Activated naive CD8-positive, alpha-beta T cell treated with anti-CD3 and anti-CD28 coated beads for 36 hours (primary cell): ENCODE data around the gene CDO1. TPM values are rescaled to one million over a fixed set of nuclear protein-coding genes. Genes with fewer than 3 reads are reported as not detected.
"Not testable (repeated sequence)": the region's sequence is repeated elsewhere in the genome, so short reads cannot be mapped to it uniquely, and the experiment has no call there.

Experiments used
- DNase-seq: peaks from one replicate; pipeline ENCODE4 v3.0.0; 2021
- H3K27ac Mint-ChIP-seq: one replicate; pipeline ENCODE4 v1.8.0; 2022; ENCODE audit warnings: mild to moderate bottlenecking, moderate library complexity, mixed read lengths
- H3K27me3 Mint-ChIP-seq: one replicate; pipeline ENCODE4 v1.8.0; 2022; ENCODE audit warnings: mild to moderate bottlenecking, mixed read lengths
- H3K36me3 Mint-ChIP-seq: one replicate; pipeline ENCODE4 v1.8.0; 2021; ENCODE audit warnings: mild to moderate bottlenecking, mixed read lengths
- H3K4me1 Mint-ChIP-seq: one replicate; pipeline ENCODE4 v1.8.0; 2021; ENCODE audit warnings: mixed read lengths
- H3K4me3 Mint-ChIP-seq: one replicate; pipeline ENCODE4 v1.8.0; 2022; ENCODE audit warnings: mild to moderate bottlenecking, moderate library complexity, mixed read lengths
- H3K9me3 Mint-ChIP-seq: one replicate; pipeline ENCODE4 v1.8.0; 2022; ENCODE audit warnings: mixed read lengths
- total RNA-seq, 2 experiments: library from RNA; stranded (reverse); gene quantifications; one replicate each; pipeline ENCODE4 v1.2.3, GENCODE V29; 2021

Gene CDO1
- total RNA-seq, 2 experiments from 2014 or later, result 0.37 to 0.56 TPM

DNA sequence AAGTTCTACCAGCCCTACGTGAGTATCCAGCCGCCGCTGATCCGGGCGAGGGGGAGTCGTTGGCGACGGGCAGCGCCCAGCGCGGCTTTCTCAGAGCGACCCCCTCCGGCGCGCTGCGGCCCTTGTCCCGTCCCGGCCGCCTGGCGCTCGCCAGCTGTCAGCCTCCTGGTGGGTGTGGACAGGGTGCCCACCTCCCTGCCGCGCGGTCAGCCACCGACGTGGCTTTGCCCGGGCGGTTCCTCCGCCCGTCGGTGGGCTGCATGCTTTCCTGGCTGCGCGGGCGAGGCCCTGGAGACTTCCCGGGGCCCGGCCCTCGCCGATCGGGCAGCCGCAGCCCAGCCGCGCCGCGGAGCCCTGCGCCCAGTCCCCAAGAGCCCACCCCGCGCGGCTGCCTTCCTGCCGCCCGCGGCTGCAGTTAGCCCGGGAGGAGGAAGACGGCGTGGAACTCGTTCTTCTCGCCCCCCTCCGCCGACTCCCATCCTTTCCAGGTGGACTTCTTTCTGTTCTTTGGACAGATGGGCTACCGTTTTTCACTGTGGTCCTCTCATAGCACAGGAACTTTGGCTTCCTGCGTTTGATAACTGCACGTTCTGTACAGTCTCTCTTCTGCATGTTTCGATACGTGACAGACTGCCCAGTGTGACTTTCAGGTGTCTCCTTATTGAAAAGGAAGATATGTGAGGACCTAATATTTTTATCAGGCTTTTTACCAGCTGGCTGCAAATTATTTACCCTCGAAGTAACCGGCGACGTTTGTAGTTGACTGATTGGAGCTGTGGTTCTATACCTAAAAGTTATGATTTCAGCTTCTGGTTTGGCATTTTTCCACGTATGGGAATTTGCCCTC lies 25.9 kb upstream of the CDO1 start:
- Mint-ChIP-seq H3K27ac (peak overlapping the region; percentile 90), H3K36me3 (peaks cover 9% of the 10 kb centered on the region), H3K9me3 (no peaks in the 10 kb centered on the region), H3K4me1 (peaks cover 49% of the 10 kb centered on the region), H3K4me3 (peak overlapping the region; percentile 95), H3K27me3 (no peaks in the 10 kb centered on the region)
- DNase-seq, result no peak

DNA sequence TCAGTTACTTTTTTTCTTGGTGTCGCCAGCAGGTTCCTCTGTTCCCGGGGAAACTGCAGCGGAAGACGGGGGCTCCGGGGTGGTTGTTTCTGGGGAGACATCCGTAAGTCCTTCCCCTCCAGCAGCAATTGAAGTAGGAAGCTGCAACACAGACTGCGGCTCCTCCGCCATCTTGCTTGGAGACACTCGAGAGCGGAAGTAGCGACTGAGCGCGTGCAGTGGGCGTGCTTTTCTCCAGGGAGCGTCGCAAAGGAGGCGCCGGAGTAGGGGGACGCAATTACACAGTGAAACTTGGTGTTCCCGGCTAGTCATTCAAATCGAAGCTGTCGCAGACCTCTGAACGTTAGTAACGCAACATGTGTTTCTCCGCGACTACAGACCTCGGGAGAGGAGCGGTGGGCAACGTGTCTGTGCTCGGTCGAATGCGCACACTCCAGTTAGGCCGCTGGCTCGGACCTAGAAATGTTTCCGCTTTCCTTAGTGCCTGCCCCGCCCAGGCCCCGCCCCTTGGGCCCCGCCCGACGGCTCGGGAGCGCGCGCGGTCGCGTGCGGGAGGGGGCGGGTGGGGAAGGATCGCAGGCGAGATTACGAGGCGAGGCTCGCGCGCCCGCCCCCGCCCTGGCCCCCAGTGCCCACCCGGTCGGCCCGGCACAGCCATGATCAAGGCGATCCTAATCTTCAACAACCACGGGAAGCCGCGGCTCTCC lies 25.1 kb upstream of the CDO1 start, which contains the start of the genes AP3S1 and ATG12:
AP3S1 (plus strand) TSS at position 554 of the 707 bp plus-strand sequence; CDS start at position 657, 103 bp downstream.
ATG12 (minus strand) TSS at position 184 of the 707 bp plus-strand sequence; CDS start at position 171, 13 bp downstream.
- Mint-ChIP-seq H3K9me3 (no peaks in the 10 kb centered on the region), H3K4me1 (peaks cover 48% of the 10 kb centered on the region), H3K36me3 (peaks cover 9% of the 10 kb centered on the region), H3K27ac (peak within 1 kb of the TSS; percentile 100), H3K4me3 (peak within 1 kb of the TSS; percentile 95), H3K27me3 (no peaks in the 10 kb centered on the region)
- peak; percentile 91 for DNase-seq

DNA sequence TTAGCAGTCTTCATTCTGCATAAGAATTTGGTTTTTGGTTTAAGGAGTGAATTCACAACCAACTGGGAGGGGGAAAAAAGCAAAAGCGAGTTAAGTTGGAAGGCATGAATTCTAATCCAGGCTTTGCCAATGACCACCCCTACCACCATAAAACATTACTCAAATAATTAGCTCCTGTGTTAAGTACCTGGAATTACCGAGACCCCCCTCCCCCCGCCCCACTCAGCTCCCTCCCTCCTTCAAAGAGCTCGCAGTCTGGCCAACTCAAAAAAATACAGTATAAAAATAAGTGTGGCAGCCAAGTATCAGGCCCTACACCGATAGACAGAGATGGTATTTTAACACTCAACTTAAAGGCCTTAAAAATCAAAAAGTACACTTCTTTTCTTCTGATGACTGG lies 24.4 kb upstream of the CDO1 start:
- H3K4me3 Mint-ChIP-seq, result peak overlapping the region; percentile 95
- H3K4me1 Mint-ChIP-seq, result peaks cover 51% of the 10 kb centered on the region
- DNase-seq, result no peak
- H3K27ac Mint-ChIP-seq, result peak overlapping the region; percentile 100
- no peaks in the 10 kb centered on the region for H3K9me3 Mint-ChIP-seq
- no peaks in the 10 kb centered on the region for H3K27me3 Mint-ChIP-seq
- peaks cover 13% of the 10 kb centered on the region for H3K36me3 Mint-ChIP-seq

DNA sequence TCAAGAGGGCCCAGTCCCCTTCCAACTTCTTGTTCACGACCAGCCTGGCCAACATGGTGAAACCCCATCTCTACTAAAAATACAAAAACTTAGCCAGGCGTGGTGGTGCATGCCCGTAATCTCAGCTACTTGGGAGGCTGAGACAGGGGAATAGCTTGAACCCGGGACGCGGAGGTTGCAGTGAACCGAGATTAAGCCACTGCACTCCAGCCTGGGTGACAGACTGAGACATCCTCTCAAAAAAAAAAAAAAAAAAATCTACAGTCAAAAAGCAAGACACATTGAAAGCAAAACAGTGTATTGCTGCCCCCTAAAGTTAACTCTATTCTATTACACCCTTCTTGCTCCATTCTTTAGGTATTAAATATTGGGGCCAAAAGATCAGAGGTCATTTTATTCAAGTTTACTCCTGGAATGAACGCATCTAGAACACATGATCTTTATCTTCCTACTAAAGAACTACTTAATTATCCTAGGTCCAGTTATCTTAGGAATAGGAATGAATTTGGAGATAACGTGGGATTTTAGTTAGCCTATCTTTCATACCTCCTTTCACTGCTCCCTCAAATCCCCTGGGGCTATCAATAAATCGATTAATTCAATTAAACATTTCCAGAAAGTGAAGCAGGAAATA lies 22.5 kb upstream of the CDO1 start:
- H3K4me3 Mint-ChIP-seq, result peak overlapping the region; percentile 95
- peaks cover 47% of the 10 kb centered on the region for H3K4me1 Mint-ChIP-seq
- H3K36me3 Mint-ChIP-seq, result peaks cover 27% of the 10 kb centered on the region
- no peak for DNase-seq
- H3K27ac Mint-ChIP-seq, result peak overlapping the region; percentile 54
- no peaks in the 10 kb centered on the region for H3K27me3 Mint-ChIP-seq
- no peaks in the 10 kb centered on the region for H3K9me3 Mint-ChIP-seq

DNA sequence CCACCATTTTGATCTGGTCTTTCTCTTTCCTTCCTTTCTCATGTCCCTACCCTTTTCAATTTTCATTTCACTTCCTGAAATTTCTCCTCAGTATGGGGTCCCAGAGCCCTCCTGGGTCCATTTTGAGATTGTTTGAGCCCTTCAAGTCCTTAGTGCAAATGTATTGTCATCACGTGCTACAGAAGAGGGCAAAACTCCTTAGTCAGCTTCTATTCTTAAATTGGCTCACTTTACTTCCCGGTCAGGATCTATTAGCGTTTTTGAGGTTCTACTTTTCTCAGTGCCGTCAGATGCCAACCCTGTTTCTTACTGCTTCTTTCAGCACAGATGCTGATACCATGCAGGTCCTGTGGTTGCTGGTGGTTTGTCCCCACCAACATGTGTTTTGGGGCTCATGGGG lies 19.0 kb upstream of the CDO1 start:
- H3K4me1 Mint-ChIP-seq, result peaks cover 40% of the 10 kb centered on the region
- peaks cover 38% of the 10 kb centered on the region for H3K36me3 Mint-ChIP-seq
- no peaks in the 10 kb centered on the region for H3K27me3 Mint-ChIP-seq
- H3K9me3 Mint-ChIP-seq, result no peaks in the 10 kb centered on the region
- no peak overlapping the region for H3K4me3 Mint-ChIP-seq
- H3K27ac Mint-ChIP-seq, result peak overlapping the region; percentile 4
- no peak for DNase-seq

DNA sequence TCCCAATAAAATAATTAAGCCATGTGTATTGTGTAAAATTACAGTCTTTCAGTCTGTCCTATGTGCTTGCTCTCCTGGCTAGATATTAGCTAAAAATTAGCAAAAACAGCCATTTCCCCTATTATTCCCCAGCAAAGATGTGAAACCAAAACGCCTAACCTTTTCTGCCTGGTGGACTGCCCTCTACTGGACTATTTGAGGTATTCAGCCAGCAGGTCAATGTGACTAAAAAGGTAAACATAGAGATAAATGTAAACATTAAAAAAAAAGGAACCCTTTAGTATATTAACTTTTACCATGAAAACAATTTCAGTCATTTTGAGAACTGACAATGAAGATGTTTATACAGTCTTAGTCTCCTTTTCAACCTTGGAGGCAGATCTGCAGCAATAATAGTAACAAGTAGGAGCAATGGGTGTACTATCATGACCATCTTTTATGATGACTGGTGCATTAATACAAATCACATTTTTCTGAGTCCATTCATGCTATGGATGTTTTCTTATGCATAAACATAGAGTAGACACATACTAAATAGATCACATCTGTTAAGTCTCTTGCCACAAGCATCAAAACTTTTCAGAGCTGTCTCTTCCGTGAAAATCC lies 14.8 kb upstream of the CDO1 start:
- H3K4me1 Mint-ChIP-seq, result peaks cover 14% of the 10 kb centered on the region
- peaks cover 10% of the 10 kb centered on the region for H3K9me3 Mint-ChIP-seq
- no peak overlapping the region for H3K4me3 Mint-ChIP-seq
- H3K36me3 Mint-ChIP-seq, result peaks cover 44% of the 10 kb centered on the region
- no peaks in the 10 kb centered on the region for H3K27me3 Mint-ChIP-seq
- H3K27ac Mint-ChIP-seq, result no peak overlapping the region
- DNase-seq, result no peak

DNA sequence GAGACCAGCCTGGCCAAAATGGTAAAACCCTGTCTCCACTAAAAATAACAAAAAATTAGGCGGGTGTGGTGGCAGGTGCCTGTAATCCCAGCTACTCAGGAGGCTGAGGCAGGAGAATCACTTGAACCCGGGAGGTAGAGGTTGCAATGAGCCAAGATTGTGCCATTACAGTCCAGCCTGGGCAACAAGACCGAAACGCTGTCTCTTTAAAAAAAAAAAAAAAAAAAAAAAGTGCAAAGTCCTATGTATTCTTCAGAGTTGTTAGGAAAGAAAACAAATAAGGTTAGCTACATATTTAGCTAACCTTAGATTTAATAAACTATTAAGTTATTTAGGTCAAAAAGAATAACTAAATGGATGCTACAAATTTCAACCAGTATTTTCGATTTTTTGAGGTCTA lies 13.5 kb upstream of the CDO1 start:
- Mint-ChIP-seq H3K36me3 (peaks cover 34% of the 10 kb centered on the region), H3K4me3 (no peak overlapping the region), H3K27ac (no peak overlapping the region), H3K27me3 (no peaks in the 10 kb centered on the region), H3K9me3 (peaks cover 18% of the 10 kb centered on the region), H3K4me1 (peaks cover 9% of the 10 kb centered on the region)
- DNase-seq, result no peak

DNA sequence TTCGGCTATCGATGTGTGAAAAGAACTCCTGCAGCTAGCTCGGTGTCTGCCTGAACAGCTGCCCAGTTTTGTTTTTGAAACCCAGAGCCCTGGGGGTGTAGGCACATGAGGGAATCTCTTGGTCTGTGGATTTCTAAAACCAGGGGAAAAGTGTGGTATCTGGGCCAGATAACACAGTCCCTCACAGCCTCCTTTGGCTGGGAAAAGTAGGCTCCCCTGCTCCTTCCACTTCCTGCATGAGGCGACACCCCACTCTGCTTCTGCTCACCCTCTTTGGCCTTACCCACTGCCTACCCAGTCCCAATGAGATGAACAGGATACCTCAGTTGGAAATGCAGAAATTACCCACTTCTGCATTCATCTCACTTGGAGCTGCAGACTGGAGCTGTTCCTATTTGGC lies 9.5 kb upstream of the CDO1 start:
- no peak overlapping the region for H3K4me3 Mint-ChIP-seq
- no peak for DNase-seq
- H3K36me3 Mint-ChIP-seq, result peaks cover 18% of the 10 kb centered on the region
- peaks cover under 1% of the 10 kb centered on the region for H3K4me1 Mint-ChIP-seq
- H3K27ac Mint-ChIP-seq, result no peak overlapping the region
- peaks cover 11% of the 10 kb centered on the region for H3K27me3 Mint-ChIP-seq
- peaks cover 18% of the 10 kb centered on the region for H3K9me3 Mint-ChIP-seq

DNA sequence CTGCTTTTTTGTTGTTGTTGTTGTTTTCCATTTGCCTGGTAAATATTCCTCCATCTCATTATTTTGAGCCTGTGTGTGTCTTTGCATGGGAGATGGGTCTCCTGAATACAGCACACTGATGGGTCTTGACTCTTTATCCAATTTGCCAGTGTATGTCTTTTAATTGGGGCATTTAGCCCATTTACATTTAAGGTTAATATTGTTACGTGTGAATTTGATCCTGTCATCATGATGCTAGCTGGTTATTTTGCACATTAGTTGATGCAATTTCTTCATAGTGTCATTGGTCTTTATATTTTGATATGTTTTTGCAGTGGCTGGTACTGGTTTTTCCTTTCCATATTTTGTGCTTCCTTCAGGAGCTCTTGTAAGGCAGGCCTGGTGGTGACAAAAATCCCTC lies 8.5 kb upstream of the CDO1 start:
- not testable (repeated sequence) for H3K4me1 Mint-ChIP-seq, DNase-seq, H3K4me3 Mint-ChIP-seq, H3K27ac Mint-ChIP-seq
- peaks cover 18% of the 10 kb centered on the region for H3K9me3 Mint-ChIP-seq
- H3K27me3 Mint-ChIP-seq, result peaks cover 17% of the 10 kb centered on the region
- H3K36me3 Mint-ChIP-seq, result peaks cover 18% of the 10 kb centered on the region

DNA sequence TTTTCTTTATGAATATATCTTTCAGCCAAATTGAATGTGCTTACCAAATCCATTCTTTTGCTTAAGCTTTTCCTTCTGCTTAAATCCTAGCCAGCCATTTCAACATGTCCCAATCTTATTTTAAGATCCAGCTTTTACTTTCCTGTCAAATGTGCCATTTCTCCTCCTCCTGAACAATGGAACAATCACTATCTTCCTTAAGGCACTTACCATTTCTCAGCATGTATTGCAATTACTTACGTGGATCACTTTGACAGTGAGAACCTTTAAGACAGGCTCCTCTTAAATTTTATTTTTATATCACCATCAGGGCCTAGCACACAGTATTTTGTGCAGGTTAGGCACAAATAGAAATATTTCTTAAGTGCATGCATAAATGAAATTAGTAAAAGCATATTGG lies 4.4 kb upstream of the CDO1 start:
- peaks cover 5% of the 10 kb centered on the region for H3K9me3 Mint-ChIP-seq
- no peak for DNase-seq
- peaks cover 4% of the 10 kb centered on the region for H3K4me1 Mint-ChIP-seq
- no peaks in the 10 kb centered on the region for H3K36me3 Mint-ChIP-seq
- H3K4me3 Mint-ChIP-seq, result no peak overlapping the region
- H3K27ac Mint-ChIP-seq, result no peak overlapping the region
- H3K27me3 Mint-ChIP-seq, result peaks cover 54% of the 10 kb centered on the region

DNA sequence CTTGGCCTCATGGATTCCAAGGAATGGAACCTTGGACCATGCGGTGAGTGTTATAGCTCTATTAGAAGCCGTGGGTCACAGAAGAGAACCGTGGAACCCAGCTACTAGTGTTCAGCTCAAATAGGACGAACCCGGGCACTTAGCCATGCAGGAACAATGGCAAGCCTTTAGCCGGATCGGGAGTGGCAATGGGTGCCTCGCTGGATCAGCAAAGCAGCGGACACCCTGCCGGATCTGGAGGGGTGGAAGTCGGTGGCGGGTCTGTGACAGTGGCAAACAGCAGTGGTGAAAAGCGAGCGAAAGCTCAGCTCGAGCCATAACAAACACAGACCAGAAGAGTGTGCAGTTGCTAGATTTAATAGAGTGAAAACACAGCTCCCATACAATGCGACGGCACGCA lies 2.4 kb upstream of the CDO1 start:
- Mint-ChIP-seq H3K36me3 (no peaks in the 10 kb centered on the region), H3K4me3 (no peak overlapping the region), H3K27ac (no peak overlapping the region), H3K27me3 (peaks cover 74% of the 10 kb centered on the region), H3K9me3 (no peaks in the 10 kb centered on the region), H3K4me1 (peaks cover 15% of the 10 kb centered on the region)
- no peak for DNase-seq

DNA sequence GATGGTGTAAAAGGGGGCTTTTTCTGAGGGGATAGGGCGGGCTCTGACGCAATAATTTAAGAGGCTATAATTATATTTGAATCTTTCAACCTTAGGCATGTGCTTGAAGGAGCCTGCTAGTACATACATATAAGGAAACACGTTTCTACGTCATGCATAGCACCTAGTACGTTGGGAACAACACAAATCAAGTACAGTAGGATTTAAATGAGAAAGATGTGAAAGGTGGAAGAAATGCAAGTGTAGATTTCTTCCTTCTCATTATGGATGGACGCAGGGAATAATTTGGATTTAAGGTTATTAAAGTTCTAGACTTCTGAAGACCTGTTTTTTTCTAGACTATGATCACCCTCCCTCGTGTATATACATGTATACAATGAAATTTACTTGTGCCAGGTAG lies 927 bp upstream of the CDO1 start:
- Mint-ChIP-seq H3K9me3 (no peaks in the 10 kb centered on the region), H3K27me3 (peaks cover 83% of the 10 kb centered on the region), H3K36me3 (no peaks in the 10 kb centered on the region), H3K27ac (no peak overlapping the region), H3K4me1 (peaks cover 17% of the 10 kb centered on the region), H3K4me3 (no peak overlapping the region)
- DNase-seq, result no peak

DNA sequence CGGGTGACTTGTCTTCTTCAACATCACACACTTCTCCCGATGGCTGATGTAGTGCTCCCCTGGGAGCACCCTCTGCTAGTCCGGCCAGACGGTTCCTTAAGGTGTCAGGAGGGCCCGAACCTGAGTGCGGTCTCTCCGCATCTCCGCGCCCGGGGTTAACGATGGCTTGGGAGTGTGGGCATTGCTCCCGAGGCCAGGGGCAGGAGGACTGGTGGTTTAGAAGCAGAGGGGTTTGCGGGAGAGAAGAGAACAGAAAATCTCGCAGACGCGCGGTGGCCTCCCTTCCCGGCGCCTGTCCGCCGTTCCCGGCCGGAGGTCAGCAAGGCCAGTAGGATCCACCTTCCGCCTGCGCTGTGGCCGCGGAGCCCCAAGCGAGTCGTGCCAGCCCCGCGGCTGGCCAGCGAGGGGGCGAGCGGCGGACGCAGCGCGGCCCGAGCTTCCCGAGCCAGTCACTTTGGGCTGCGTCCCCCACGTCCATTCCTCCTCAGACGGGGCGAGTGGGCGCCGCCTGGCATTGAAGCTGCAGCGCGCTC lies 700 bp downstream of the CDO1 start:
- Mint-ChIP-seq H3K4me1 (peaks cover 21% of the 10 kb centered on the region), H3K27ac (no peak overlapping the region), H3K9me3 (no peaks in the 10 kb centered on the region), H3K4me3 (peak overlapping the region; percentile 72), H3K36me3 (no peaks in the 10 kb centered on the region), H3K27me3 (peaks cover 93% of the 10 kb centered on the region)
- no peak for DNase-seq

DNA sequence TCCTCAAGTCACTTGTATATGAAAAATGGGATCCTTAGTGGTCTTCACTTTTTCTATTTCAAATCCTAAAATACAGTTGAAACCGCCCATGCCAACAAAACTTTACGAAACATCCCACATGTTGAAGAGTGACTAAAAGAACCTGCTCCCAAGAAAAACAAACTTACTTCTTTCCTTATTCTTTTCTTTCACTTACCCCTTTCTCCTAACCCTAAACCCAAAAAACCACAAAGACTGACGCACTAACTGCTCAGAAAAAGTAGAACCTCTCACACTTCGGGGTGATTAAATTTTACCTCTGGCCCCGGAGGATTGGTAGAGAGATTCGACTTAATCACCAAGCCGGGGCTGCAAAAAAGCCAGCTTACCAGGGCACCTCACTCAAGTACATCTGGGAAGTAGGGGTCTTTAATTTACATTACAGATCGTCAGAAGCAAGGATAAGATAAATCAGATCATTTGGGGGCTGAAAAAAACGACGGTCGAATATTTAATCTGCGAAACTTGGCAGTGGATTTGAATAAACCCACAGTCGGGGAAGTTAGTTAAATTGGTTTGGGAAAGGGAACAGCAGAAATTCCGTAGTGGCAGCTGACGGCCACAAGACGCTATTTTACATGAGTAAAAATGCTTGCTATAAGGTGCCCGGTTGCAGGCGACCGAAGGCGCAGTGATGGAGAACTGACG lies 1.3 kb downstream of the CDO1 start:
- H3K27me3 Mint-ChIP-seq, result peaks cover 89% of the 10 kb centered on the region
- peak overlapping the region; percentile 30 for H3K4me3 Mint-ChIP-seq
- no peak for DNase-seq
- no peak overlapping the region for H3K27ac Mint-ChIP-seq
- no peaks in the 10 kb centered on the region for H3K9me3 Mint-ChIP-seq
- no peaks in the 10 kb centered on the region for H3K36me3 Mint-ChIP-seq
- H3K4me1 Mint-ChIP-seq, result peaks cover 22% of the 10 kb centered on the region
